Stromal cell of bone marrow (primary cell): ENCODE measurements around the gene CECR2.
A peak's percentile ranks its signal among the peaks of the same experiment; 100 is the strongest.
"Not testable (repeated sequence)": the region's sequence is repeated elsewhere in the genome, so short reads cannot be mapped to it uniquely, and the experiment has no call there.

Experiments
- DNase-seq: peaks from one replicate; pipeline ENCODE4 v3.0.0-alpha.2; 2012; ENCODE audit warnings: low read depth

Gene CECR2

GRCh38 chr22:17513612-17514011 is 144.4 kb downstream of the CECR2 start:
- no peak for DNase-seq

GRCh38 chr22:17514084-17514483 is 144.8 kb downstream of the CECR2 start:
- DNase-seq = no peak

- DNase-seq = no peak
Observed at GRCh38 chr22:17518406-17518805, 149.1 kb downstream of the CECR2 start.

- DNase-seq = not testable (repeated sequence)
Observed at GRCh38 chr22:17521971-17522370, 152.7 kb downstream of the CECR2 start.

- no peak for DNase-seq
Observed at GRCh38 chr22:17523925-17524324, 154.7 kb downstream of the CECR2 start.

- DNase-seq = peak; percentile 26
Observed at GRCh38 chr22:17536269-17536668, 167.0 kb downstream of the CECR2 start.

- no peak for DNase-seq
Observed at GRCh38 chr22:17537155-17537554, 167.9 kb downstream of the CECR2 start.

- DNase-seq = no peak
Observed at GRCh38 chr22:17540481-17540880, 171.2 kb downstream of the CECR2 start.

GRCh38 chr22:17541476-17541875 is 172.2 kb downstream of the CECR2 start:
- no peak for DNase-seq

GRCh38 chr22:17542452-17542851 is 173.2 kb downstream of the CECR2 start:
- no peak for DNase-seq

GRCh38 chr22:17548010-17548755 is 178.9 kb downstream of the CECR2 start:
- no peak for DNase-seq

- DNase-seq = no peak
Observed at GRCh38 chr22:17548756-17549035, 179.4 kb downstream of the CECR2 start.

GRCh38 chr22:17549183-17549582 is 179.9 kb downstream of the CECR2 start:
- no peak for DNase-seq

GRCh38 chr22:17549655-17550054 is 180.4 kb downstream of the CECR2 start:
- no peak for DNase-seq

- no peak for DNase-seq
Observed at GRCh38 chr22:17552737-17553136, 183.5 kb downstream of the CECR2 start.

GRCh38 chr22:17554814-17555213 is 185.6 kb downstream of the CECR2 start:
- no peak for DNase-seq

GRCh38 chr22:17559188-17559587 is 189.9 kb downstream of the CECR2 start:
- DNase-seq = no peak

- no peak for DNase-seq
Observed at GRCh38 chr22:17562906-17563870, 193.9 kb downstream of the CECR2 start, which contains the start of gene SLC25A18. Gene SLC25A18, plus strand, starts transcription at chr22:17563498. Its CDS starts 16,447 bp downstream, at chr22:17579945.

- no peak for DNase-seq
Observed at GRCh38 chr22:17563936-17564391, 194.7 kb downstream of the CECR2 start.

GRCh38 chr22:17566016-17566687 is 196.9 kb downstream of the CECR2 start:
- DNase-seq = not testable (repeated sequence)

GRCh38 chr22:17566776-17567175 is 197.5 kb downstream of the CECR2 start:
- no peak for DNase-seq

- DNase-seq = no peak
Observed at GRCh38 chr22:17569971-17570511, 200.8 kb downstream of the CECR2 start.
